Renal pelvis (tissue), 4 donors: ENCODE measurements around the gene CD72. TPM values are rescaled to one million over a fixed set of nuclear protein-coding genes. Genes with fewer than 3 reads are reported as not detected.
"Not testable (repeated sequence)": the region's sequence is repeated elsewhere in the genome, so short reads cannot be mapped to it uniquely, and the experiment has no call there.

Experiments
- DNase-seq: peaks from one replicate; pipeline ENCODE4 v3.0.0-alpha.2; 2013
- polyA plus RNA-seq, 3 donors: library from polyadenylated mRNA; unstranded; fragments of 120-200 nt; gene quantifications; one replicate each; pipeline ENCODE4 v1.2.1, GENCODE V29; 2013; ENCODE audit not compliant: insufficient read length in 3 of 3

The CD72 gene
- polyA plus RNA-seq, 3 donors = 2.8 to 4.5 (median 4.1) TPM

DNA sequence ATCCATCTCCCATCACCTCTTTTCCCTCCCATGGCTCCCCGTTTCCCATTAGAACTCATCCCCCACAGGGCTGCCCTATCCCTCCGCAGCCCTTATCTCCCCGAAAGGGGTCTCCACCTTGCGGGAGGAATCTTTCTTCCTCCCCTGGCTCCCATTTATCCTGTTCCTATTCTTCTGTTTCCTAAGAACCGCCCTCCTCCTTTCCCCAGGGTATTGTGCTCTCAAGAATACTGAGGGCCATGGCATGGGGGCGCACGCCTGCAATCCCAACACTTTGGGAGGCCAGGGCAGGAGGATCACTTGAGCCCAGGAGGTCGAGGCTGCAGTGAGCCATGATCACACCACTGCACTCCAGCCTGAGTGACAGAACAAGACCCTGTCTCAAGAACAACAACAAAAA, 665 bp downstream of the CD72 start:
- DNase-seq = no peak

DNA sequence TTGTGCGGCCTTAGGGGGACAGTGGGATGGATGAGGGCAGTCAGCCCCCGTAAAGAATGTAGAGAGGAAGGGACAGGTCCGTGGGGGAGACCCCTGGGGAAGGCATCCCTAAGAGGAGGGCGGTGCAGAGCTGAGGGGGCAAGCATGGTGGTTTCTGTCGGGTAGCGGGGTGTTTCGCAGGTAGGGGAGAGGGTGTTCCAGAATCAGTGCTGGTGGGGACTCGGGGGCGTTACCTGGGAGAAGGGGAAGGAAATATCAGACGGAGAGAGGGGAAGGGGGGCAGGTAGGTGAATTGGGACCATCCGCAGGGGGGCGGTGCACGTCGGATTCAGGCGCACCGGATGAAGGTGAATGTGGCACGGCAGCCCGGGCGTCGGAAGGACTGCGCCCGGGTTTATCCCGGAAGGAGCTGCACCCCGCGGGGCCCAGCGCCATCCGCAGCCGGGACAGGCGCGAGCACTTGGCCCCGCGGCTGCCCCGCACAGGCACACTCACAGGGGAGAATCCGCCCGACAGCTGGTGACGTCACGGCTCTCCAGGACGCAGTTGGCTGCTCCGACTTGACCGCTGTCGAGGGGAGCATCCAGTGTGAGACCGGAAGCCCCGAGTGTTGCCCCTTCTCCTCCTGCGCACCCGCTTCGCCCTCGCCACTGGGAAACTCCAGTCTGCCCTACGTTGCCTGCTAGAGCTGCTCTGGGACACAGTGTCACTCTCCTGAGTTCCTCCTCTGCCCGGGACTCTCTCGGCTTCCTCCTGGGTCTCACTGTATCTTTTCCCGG, 1.3 kb downstream of the CD72 start:
- DNase-seq = peak; percentile 43

DNA sequence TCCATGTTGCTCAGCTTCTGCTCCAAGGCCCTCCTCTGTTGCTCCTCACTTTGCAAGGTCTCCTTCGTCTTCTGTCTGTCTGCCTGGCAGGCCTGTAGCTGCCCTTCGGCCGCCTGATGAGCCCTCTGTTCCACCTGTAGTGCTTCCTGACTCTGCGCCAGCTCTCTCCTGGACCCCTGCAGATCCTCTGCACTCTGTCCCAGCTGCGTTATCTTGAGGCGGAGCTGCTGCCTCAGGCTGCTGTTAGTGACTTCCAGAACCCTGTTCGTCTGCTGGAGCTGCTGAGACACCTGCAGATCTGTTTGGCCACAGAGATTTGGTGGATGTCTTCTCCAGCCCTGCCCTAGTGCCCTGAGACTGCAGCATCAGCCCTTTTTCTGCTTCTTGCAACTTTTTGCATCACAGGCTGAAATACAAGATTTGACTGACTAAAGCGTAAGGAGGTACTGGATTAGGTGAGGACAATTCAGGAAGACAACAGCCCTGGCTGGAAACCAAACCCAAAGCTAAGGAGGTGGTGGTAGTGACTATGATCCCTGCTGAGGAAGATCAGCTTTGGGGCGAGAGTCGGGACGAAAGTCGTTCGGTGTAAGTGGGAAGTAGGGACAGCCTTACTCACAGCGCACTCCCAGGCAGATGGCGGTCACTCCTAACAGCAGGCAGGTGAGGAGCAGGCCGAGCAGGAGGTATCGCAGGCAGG, 2.1 kb downstream of the CD72 start:
- DNase-seq = no peak

- no peak for DNase-seq
Observed at GRCh38 chr9:35612843-35613242, 5.4 kb downstream of the CD72 start.

DNA sequence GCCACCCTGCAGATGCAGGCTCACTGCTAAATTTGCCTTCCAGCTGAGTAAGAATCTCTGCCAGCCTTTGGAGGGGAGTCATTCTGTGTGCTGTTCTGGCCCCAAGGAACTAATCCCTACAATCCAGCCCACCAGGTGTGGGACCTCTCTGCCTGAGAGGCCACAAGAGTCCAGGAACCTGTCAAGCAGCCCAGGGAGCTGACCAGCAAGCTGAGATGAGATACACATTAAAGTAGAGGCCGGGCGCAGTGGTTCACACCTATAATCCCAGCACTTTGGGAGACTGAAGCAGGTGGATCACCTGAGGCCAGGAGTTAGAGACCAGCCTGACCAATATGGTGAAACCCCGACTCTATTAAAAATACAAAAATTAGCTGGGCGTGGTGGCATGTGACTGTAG, 6.1 kb downstream of the CD72 start:
- DNase-seq = not testable (repeated sequence)

DNA sequence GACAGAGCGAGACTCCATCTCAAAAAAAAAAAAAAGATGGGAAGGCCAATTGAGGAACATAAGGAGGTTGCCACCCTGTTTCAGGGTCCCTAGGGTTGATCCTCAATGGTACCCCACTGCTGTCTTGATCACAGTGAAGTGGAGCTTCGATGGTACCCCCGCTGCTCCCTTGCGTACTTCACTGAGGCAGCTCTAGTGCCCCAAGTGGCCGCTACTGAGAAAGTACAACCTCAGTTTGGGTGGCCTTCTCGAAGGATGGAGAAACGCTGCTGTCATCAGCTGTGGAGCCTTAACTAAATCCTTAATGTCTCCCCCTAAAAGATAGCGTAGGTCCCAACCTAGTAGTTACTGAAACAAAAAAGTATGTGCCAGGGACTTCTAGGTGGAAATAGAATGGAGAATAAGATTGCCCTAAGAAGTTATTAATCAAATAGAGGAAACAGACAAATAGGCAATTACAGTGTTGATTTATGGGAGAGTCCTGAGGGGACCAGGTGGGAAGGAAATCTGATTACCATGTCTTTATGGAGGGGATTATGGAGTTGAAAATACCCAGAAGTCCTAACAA, 6.9 kb downstream of the CD72 start:
- no peak for DNase-seq

DNA sequence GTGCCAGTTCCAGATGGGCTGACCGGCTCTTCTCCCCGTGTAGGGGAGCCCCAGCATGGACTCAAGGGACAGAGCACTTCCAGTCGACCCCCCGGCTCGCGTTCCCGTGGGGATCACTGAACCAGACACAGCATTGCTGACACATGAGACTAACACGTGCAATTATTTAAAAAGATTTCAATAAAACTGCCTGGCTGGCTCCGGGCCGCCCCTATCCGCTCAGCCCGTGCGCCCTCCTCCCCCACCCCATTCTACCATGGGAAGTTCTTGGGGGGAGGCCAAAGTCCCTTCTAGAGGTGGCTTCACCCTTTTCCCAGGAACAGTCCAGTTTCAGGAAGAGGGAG, 8.4 kb downstream of the CD72 start:
- no peak for DNase-seq

GRCh38 chr9:35609001-35609819, 9.0 kb downstream of the CD72 start:
- DNase-seq = no peak

GRCh38 chr9:35608221-35608620, 10.0 kb downstream of the CD72 start:
- DNase-seq = no peak

DNA sequence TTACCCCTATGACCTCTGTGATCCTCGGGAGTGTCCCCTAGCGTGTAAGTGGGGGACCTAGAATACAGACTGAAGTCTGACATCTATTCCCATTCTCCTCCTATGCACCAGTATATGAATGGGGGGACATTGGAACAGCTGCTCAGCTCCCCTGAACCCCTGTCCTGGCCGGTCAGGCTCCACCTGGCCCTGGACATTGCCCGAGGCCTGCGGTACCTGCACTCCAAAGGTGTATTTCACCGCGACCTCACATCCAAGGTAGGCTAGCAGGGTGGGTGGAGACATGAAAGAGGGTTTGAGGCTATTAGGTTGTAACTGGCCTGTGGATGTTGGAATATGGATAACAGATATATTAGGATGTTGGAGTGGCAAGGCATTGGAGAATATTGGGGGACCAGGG, 11.5 kb downstream of the CD72 start:
- DNase-seq = no peak

GRCh38 chr9:35606138-35606504, 12.1 kb downstream of the CD72 start:
- no peak for DNase-seq

DNA sequence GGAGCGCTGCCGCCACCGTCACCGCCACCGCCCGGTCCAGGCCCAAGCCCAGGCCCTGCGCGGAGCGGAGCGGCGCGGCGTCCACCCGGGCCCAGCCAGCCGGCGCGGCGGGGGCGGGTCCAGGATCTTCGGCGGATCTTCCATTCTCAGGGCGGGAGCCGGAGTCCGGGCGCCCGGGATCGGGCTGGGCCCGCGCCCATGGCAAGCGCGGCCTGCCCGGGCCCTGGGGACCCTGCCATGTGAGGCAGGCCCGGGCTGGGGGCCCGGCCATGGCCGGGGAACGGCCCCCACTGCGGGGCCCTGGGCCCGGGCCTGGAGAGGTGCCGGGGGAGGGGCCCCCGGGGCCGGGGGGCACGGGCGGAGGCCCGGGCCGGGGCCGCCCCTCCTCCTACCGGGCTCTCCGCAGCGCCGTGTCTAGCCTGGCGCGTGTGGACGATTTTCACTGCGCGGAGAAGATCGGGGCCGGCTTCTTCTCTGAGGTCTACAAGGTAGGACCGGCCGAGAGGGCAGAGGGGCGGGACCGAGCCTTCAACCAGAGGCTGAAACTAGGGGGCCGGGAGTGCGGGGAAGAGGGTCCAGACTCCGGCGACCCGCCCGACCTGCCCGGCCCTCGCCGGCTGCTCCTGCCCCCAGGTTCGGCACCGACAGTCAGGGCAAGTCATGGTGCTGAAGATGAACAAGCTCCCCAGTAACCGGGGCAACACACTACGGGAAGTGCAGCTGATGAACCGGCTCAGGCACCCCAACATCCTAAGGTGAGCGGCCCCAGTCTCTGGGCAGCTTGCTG, 12.7 kb downstream of the CD72 start:
- no peak for DNase-seq

GRCh38 chr9:35604578-35605350, 13.4 kb downstream of the CD72 start, which contains the start of gene TESK1:
Gene TESK1 (plus strand): TSS chr9:35605262. CDS start chr9:35605620, 358 bp downstream.
- DNase-seq = peak; percentile 60

- peak; percentile 100 for DNase-seq
Observed at GRCh38 chr9:35603986-35604577, 14.1 kb downstream of the CD72 start.

DNA sequence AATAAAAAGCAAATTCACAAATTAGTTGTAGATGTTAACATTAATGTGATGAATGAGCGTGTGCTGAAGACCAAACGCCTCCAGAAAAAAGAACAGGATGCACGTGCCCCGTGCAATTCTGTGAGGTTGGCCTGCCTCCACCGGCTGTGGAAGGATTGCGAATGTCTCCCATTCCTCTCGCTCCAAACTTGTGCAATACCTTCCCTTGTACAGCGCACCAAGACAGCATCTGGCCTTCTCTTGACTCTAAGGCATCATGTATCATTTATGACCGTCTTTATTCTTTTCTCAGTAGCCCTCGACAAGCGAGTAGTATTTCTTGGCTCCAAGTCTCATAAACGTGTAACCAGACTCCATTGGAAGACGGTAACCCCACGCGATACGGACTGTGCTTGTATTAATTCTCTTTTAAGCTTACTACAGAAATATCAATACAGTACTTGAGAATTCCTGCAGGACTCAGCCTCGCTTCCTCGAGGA, 14.7 kb downstream of the CD72 start:
- DNase-seq = no peak

GRCh38 chr9:35599763-35600604, 18.2 kb downstream of the CD72 start:
- DNase-seq = no peak

DNA sequence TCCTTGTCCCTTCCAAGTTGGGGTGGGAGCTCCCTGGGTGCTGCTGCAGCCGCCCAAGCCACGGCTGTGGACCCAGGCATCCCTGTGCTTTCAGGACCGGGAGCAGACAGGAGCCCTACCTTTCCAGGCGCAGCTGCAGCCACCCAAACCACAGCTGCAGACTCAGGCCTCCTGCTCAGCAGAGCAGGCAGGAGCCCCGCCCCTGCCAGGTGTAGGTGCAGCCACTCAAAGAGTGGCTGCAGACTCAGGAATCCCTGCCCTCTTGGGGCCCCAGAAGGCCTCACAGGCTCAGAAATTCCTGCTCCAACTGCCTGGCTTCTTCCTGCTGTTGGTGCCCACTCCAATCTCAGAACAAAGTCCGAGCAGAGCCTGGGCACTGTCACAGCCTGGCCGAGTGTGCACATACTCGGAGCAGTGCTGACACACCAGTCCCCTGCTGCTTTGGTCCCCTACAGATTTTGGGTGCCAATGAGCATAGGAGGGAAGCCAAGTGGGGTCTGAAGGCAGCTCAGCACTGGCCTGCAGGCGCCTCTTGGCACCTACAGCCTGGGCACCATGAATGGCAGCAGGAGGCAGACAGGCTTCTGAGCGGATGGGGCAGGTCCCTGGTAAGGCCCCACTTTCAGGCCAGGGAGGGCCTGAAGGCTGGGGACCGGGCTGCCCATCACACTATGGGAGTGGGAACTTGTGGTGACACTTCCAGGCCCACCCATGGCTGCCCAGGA, 19.2 kb downstream of the CD72 start:
- DNase-seq = no peak

GRCh38 chr9:35596907-35597306, 21.3 kb downstream of the CD72 start:
- not testable (repeated sequence) for DNase-seq
